ENCODE results near the gene SETBP1. TPM values are rescaled to one million over a fixed set of nuclear protein-coding genes. Genes with fewer than 3 reads are reported as not detected.

The SETBP1 gene
- total and polyA plus RNA-seq, 2 of the 8 experiments (the other 6 are each of a cell fraction or from before 2014, with no cell fraction given): 2.0 to 6.5 TPM

DNA sequence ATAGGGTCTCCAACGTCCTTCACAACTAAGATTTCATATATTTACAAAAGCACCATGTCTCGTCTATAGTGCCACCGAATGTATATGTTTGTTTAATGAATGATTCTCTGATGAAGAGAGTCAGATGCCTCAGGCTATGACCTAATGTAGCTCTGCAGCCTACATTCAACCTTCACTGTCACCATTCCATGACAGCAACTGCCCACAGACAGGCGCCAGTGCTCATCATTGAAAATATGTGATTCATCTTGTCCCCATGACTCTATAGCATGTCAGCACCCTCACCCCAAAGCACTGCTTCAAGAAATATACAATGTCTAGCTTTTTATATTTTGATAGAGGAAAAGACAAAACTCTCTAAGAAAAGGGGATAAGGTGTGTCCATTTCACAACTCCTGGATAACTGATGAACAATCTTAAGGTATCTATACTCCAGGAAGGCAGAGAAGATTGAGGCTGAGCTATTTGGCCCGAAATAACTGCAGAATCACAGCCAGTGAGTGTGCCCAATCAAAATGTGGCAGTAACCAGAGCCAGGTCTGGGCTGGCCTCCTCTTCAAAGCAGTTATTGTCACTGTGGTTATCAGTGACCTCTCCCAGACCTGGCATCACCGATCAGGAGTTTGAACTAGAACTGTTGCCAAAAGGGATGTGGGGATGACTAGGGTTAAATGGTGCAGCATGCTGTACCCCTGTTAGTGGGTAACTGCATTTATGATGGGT, 246.6 kb downstream of the SETBP1 start:
- no peak overlapping the region for H4K8ac ChIP-seq (ENCODE audit: extremely low read depth, insufficient read depth, low read length)
- H2BK15ac ChIP-seq (ENCODE audit: low read length): no peak overlapping the region
- no peak overlapping the region for H2BK12ac ChIP-seq (ENCODE audit: low read depth, low read length)
- H4K5ac ChIP-seq (ENCODE audit: insufficient read length, low read depth, low read length): no peak overlapping the region
- ChIA-PET POLR2A (ENCODE audit: partially characterized antibody) (no interaction called here), CTCF (ENCODE audit: partially characterized antibody) (interaction anchor here (0.7 to 1.0 kb wide), 3 partner anchors 60 to 433 kb away, joined by 3 read pairs; no protein-coding TSS in a partner anchor)
- no peak overlapping the region for H3K9ac ChIP-seq (replicated peaks in 1 of 4; ENCODE audit: extremely low read depth in 1 of 4, low read depth in 3 of 4, low read length in 3 of 4)
- no peak overlapping the region for H3K23ac ChIP-seq (ENCODE audit: insufficient read length)
- H3K23me2 ChIP-seq (ENCODE audit: low read depth, low read length): no peaks in the 10 kb centered on the region
- H3K4me3 ChIP-seq (ENCODE audit: extremely low read depth in 1 of 4, insufficient read depth in 2 of 4, low read depth in 3 of 4, low read length in 4 of 4): no peak overlapping the region
- no peak overlapping the region for H3K18ac ChIP-seq (ENCODE audit: extremely low read depth, low read length)
- H3K79me1 ChIP-seq (ENCODE audit: low read depth, low read length): no peaks in the 10 kb centered on the region
- WGBS, 2 experiments (ENCODE audit: extremely low coverage in 1 of 2, insufficient coverage in 1 of 2, insufficient read length in 1 of 2, insufficient replicate concordance in 2 of 2, low coverage in 1 of 2, low lambda C conversion rate in 2 of 2, missing lambda C conversion rate in 1 of 2): 95% methylated on average over 6 of the region's 6 CpGs; no CpG with 5 or more reads in 1 of the 2 experiments
- H2BK5ac ChIP-seq (ENCODE audit: low read depth, low read length): no peak overlapping the region
- H3K14ac ChIP-seq (ENCODE audit: insufficient read length): no peak overlapping the region
- no peaks in the 10 kb centered on the region for H3K79me2 ChIP-seq (ENCODE audit: control insufficient read depth in 1 of 2, insufficient read depth in 2 of 2, low read length in 2 of 2)
- H2BK120ac ChIP-seq (replicated peaks; ENCODE audit: low read depth, low read length): no peak overlapping the region
- H4K91ac ChIP-seq (replicated peaks; ENCODE audit: insufficient read length, low read length): no peak overlapping the region
- no peak overlapping the region for H3K56ac ChIP-seq (replicated peaks; ENCODE audit: insufficient read length, low read depth, low read length)
- H4K20me1 ChIP-seq (replicated peaks in 1 of 2; ENCODE audit: control insufficient read depth in 1 of 2, insufficient read depth in 2 of 2, low read length in 2 of 2): no peaks in the 10 kb centered on the region
- no peaks in the 10 kb centered on the region for H3K27me3 ChIP-seq (replicated peaks in 1 of 4; ENCODE audit: control insufficient read depth in 3 of 4, extremely low read depth in 1 of 4, insufficient read depth in 3 of 4, low read length in 3 of 4)
- FAIRE-seq (no peak), DNase-seq (ENCODE audit: low read depth in 1 of 2, low spot score in 2 of 2) (no peak)
- H2BK20ac ChIP-seq (ENCODE audit: low read length): no peak overlapping the region
- H2AK5ac ChIP-seq (ENCODE audit: low read depth, low read length): no peak overlapping the region
- TF ChIP-seq PHF8 (conservative IDR thresholded peaks at IDR 0.05; ENCODE audit: low read depth, low read length) (no peak), KDM4A (IDR thresholded peaks at IDR 0.05; ENCODE audit: low read depth, low read length, severe bottlenecking) (no peak), FOSL1 (IDR thresholded peaks at IDR 0.05; ENCODE audit: insufficient read depth, low read depth, low read length) (no peak), TAF7 (optimal IDR thresholded peaks at IDR 0.05; ENCODE audit: borderline replicate concordance, low read depth, low read length) (no peak), BRCA1 (IDR thresholded peaks at IDR 0.05; ENCODE audit: low read depth, low read length) (no peak), TAF1 (IDR thresholded peaks at IDR 0.05; ENCODE audit: low read depth, low read length) (no peak), USF2 (IDR thresholded peaks at IDR 0.05; ENCODE audit: low read length) (no peak), CBX5 (IDR thresholded peaks at IDR 0.05; ENCODE audit: low read depth, low read length) (no peak), POU5F1 (IDR thresholded peaks at IDR 0.05; ENCODE audit: low read depth, low read length) (no peak), ASH2L (IDR thresholded peaks at IDR 0.05; ENCODE audit: low read length) (no peak), TBP (IDR thresholded peaks at IDR 0.05; ENCODE audit: low read depth, low read length) (no peak)
- TF ChIP-seq, protein P1, sequence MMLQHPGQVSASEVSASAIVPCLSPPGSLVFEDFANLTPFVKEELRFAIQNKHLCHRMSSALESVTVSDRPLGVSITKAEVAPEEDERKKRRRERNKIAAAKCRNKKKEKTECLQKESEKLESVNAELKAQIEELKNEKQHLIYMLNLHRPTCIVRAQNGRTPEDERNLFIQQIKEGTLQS (IDR thresholded peaks at IDR 0.05; ENCODE audit: insufficient read depth, low read depth, low read length): no peak
- H3K9me3 ChIP-seq (ENCODE audit: insufficient read depth in 2 of 2, low read depth in 1 of 2, low read length in 1 of 2): no peaks in the 10 kb centered on the region
- no peaks in the 10 kb centered on the region for H3K36me3 ChIP-seq (ENCODE audit: control insufficient read depth in 2 of 4, insufficient read depth in 4 of 4, low read length in 3 of 4)
- H3K4ac ChIP-seq (replicated peaks; ENCODE audit: insufficient read length, low read depth, low read length): no peak overlapping the region
- no peak overlapping the region for H3K4me2 ChIP-seq (ENCODE audit: insufficient read depth in 1 of 2, low read depth in 2 of 2, low read length in 2 of 2)
- no peak overlapping the region for H3K27ac ChIP-seq (ENCODE audit: low read depth, low read length)
- H3K4me1 ChIP-seq (replicated peaks in 1 of 4; ENCODE audit: control insufficient read depth in 3 of 4, insufficient read depth in 4 of 4, low read length in 3 of 4): no peaks in the 10 kb centered on the region
- H2AFZ ChIP-seq (ENCODE audit: low read length): no peak overlapping the region

Measured in H1 (cell line).